B cell (primary cell): ENCODE data around the gene WDR41. TPM values are rescaled to one million over a fixed set of nuclear protein-coding genes. Genes with fewer than 3 reads are reported as not detected.

ENCODE experiments used
- ATAC-seq: fragments of 200-7000 bp; cut with Tn5 transposase; one replicate; pipeline ENCODE4 v1.10.0; 2021; ENCODE audit warnings: low read depth, mild to moderate bottlenecking, moderate number of reproducible peaks, moderate library complexity
- CTCF ChIA-PET: fragments of 350-600 bp; sonication (Branson Sonifier 250); formaldehyde crosslinking; loops from one replicate; lab custom pipeline; 2021; ENCODE audit warnings: antibody characterized with exemption, inconsistent platforms; lab: Charles Lee
- POLR2A ChIA-PET: fragments of 350-600 bp; sonication (Branson Sonifier 250); formaldehyde crosslinking; loops from one replicate; lab custom pipeline; 2021; ENCODE audit warnings: antibody characterized with exemption; lab: Charles Lee
- DNase-seq: peaks from one replicate; pipeline ENCODE4 v3.0.0; 2013
- H2AFZ ChIP-seq: 2 replicates; pipeline ENCODE4 v1.6.1; 2012; ENCODE audit warnings: mild to moderate bottlenecking, low read depth, low read length; ENCODE audit not compliant: insufficient read depth, poor library complexity, severe bottlenecking
- H3K27ac ChIP-seq, 2 donors: 1 replicate in 1 of 2; 2 replicates in 1 of 2; pipeline ENCODE4 v1.5.1; 2012 to 2013; ENCODE audit warnings: low read length in 2 of 2, mild to moderate bottlenecking in 2 of 2, moderate library complexity in 1 of 2
- H3K27me3 ChIP-seq, 4 experiments: fragments of 200-600 bp in 1 of 4; sonication (generic) in 1 of 4; replicated peaks in 1 of 4; 1 replicate in 2 of 4; 2 replicates in 2 of 4; pipeline versions ENCODE4 v1.6.1 to v1.7.0; 2013 to 2016; ENCODE audit warnings: low read length in 3 of 4, mild to moderate bottlenecking in 2 of 4, mixed read lengths in 1 of 4, moderate library complexity in 1 of 4; ENCODE audit not compliant: insufficient read depth in 4 of 4, control insufficient read depth in 3 of 4; ENCODE audit errors: control extremely low read depth in 1 of 4
- H3K36me3 ChIP-seq, 2 experiments: replicated peaks in 1 of 2; 1 replicate in 1 of 2; 2 replicates in 1 of 2; pipeline versions ENCODE4 v1.6.1 to v1.7.1; 2013; ENCODE audit warnings: low read length in 1 of 2; ENCODE audit not compliant: insufficient read depth in 2 of 2, control insufficient read depth in 1 of 2; ENCODE audit errors: control extremely low read depth in 1 of 2, extremely low read depth in 1 of 2
- H3K4me1 ChIP-seq, 2 donors: fragments of 200-600 bp in 1 of 2; sonication (generic) in 1 of 2; 1 replicate in 1 of 2; 2 replicates in 1 of 2; pipeline versions ENCODE4 v1.5.1 to v1.6.1; 2013 to 2017; ENCODE audit warnings: low read length in 2 of 2; ENCODE audit not compliant: control insufficient read depth in 2 of 2, insufficient read depth in 2 of 2
- H3K4me2 ChIP-seq: replicated peaks from 2 replicates; pipeline ENCODE3; 2012; ENCODE audit warnings: mild to moderate bottlenecking, low read depth, low read length; ENCODE audit not compliant: poor library complexity, severe bottlenecking
- H3K4me3 ChIP-seq, 5 experiments: fragments of 200-600 bp in 1 of 5; sonication (generic) in 1 of 5; 1 replicate in 3 of 5; 2 replicates in 2 of 5; pipeline versions ENCODE4 v1.5.1 to v1.7.0; 2011 to 2016; ENCODE audit warnings: low read length in 4 of 5, mild to moderate bottlenecking in 4 of 5, low read depth in 2 of 5, control low read depth in 1 of 5, moderate library complexity in 1 of 5; ENCODE audit not compliant: insufficient read depth in 1 of 5; ENCODE audit errors: control extremely low read depth in 1 of 5, extremely low read depth in 1 of 5
- H3K79me2 ChIP-seq: fragments of 200-600 bp; sonication (generic); one replicate; pipeline ENCODE4 v1.6.0; 2016; ENCODE audit warnings: low read length; ENCODE audit not compliant: control insufficient read depth, insufficient read depth
- H3K9ac ChIP-seq: fragments of 200-600 bp; sonication (generic); 2 replicates; pipeline ENCODE4 v1.6.1; 2017; ENCODE audit warnings: mild to moderate bottlenecking, low read length, moderate library complexity
- H3K9me3 ChIP-seq, 3 donors: one replicate each; pipeline versions ENCODE4 v1.6.1 to v1.7.1; 2013; ENCODE audit warnings: low read length in 2 of 3; ENCODE audit not compliant: control insufficient read depth in 2 of 3, insufficient read depth in 1 of 3; ENCODE audit errors: control extremely low read depth in 1 of 3
- H4K20me1 ChIP-seq: 2 replicates; pipeline ENCODE4 v1.6.0; 2012; ENCODE audit warnings: mild to moderate bottlenecking, low read length; ENCODE audit not compliant: insufficient read depth, control insufficient read depth, poor library complexity, severe bottlenecking
- H3K27ac Mint-ChIP-seq: one replicate; pipeline ENCODE4 v1.8.0; 2021; ENCODE audit warnings: mixed read lengths
- H3K27me3 Mint-ChIP-seq: one replicate; pipeline ENCODE4 v1.8.0; 2021; ENCODE audit warnings: mixed read lengths
- H3K4me1 Mint-ChIP-seq: one replicate; pipeline ENCODE4 v1.8.0; 2021; ENCODE audit warnings: mixed read lengths
- H3K4me3 Mint-ChIP-seq: one replicate; pipeline ENCODE4 v1.8.0; 2021; ENCODE audit warnings: mixed read lengths
- H3K9me3 Mint-ChIP-seq: one replicate; pipeline ENCODE4 v1.8.0; 2022; ENCODE audit warnings: mixed read lengths; ENCODE audit not compliant: insufficient read depth
- CTCF ChIP-seq: fragments of 200-600 bp; IDR thresholded peaks from one replicate; pipeline ENCODE4 v1.8.0; 2022; ENCODE audit warnings: antibody characterized with exemption, mild to moderate bottlenecking
- EZH2 ChIP-seq: IDR thresholded peaks from 2 replicates; pipeline ENCODE4 v1.6.1; 2012; ENCODE audit warnings: borderline replicate concordance, low read depth, mild to moderate bottlenecking, moderate library complexity, low read length; ENCODE audit not compliant: insufficient read depth, poor library complexity, severe bottlenecking
- WGBS: methylation state at CpG from one replicate; pipeline ENCODE4 v1.1.5; 2013; ENCODE audit warnings: missing lambda C conversion rate; ENCODE audit not compliant: insufficient coverage; 5-methylcytosine and 5-hydroxymethylcytosine counted together
- intact Hi-C: fragments of 100-400 bp; cut with micrococcal nuclease; formaldehyde crosslinking; loops from one replicate; pipeline ENCODE4 v1.10.0; 2022
- polyA plus RNA-seq: library from polyadenylated mRNA; depleted of rRNA; stranded (reverse); fragments of >200 nt; gene quantifications from 2 replicates; pipeline ENCODE4 v1.2.3, GENCODE V29; 2012
- total RNA-seq, 2 donors: library from RNA; stranded (reverse); fragments of 120-200 nt in 1 of 2; gene quantifications; 1 replicate in 1 of 2; 2 replicates in 1 of 2; pipeline versions ENCODE4 v1.2.3 to v1.2.4, GENCODE V29; 2013 to 2022

Gene WDR41
- total and polyA plus RNA-seq, 2 donors (not counting 1 experiment from before 2014, with no cell fraction given): 9.0 to 30.6 TPM

DNA sequence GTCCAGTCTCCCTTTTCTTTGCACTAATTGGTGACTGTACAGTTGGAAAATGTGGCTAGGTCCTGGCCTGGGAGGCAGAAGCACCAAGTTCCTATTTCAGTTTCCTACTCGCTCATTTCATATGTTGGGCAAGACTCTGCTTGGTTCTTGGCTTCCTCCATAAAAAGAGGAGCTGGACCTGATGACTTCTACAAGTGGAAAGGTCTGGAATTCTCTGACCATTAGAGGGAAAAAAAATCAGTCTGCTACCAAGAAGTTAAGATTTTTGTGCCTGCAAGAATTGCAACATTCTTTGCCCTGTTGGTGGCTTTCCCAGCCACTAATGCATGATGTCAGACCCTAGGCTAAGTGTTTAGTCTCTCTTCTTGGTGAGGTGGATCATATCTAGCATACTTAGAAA lies 91.5 kb downstream of the WDR41 start:
- H3K27ac ChIP-seq: no peak overlapping the region
- ChIA-PET CTCF (no interaction called here), POLR2A (no interaction called here)
- H4K20me1 ChIP-seq: no peaks in the 10 kb centered on the region
- no peaks in the 10 kb centered on the region for H3K27me3 ChIP-seq
- no peak overlapping the region for H2AFZ ChIP-seq
- no CpG with 5 or more reads among the region's 1 CpG for WGBS
- Mint-ChIP-seq H3K4me3 (no peak overlapping the region), H3K27me3 (peaks cover 5% of the 10 kb centered on the region), H3K27ac (no peak overlapping the region), H3K9me3 (no peaks in the 10 kb centered on the region), H3K4me1 (no peaks in the 10 kb centered on the region)
- ATAC-seq (no peak), DNase-seq (no peak)
- H3K9me3 ChIP-seq: no peaks in the 10 kb centered on the region
- intact Hi-C loops: no loop called here
- H3K79me2 ChIP-seq: no peaks in the 10 kb centered on the region
- no peak overlapping the region for H3K9ac ChIP-seq
- H3K4me3 ChIP-seq: no peak overlapping the region
- TF ChIP-seq EZH2 (no peak), CTCF (no peak)
- H3K36me3 ChIP-seq: no peaks in the 10 kb centered on the region
- no peaks in the 10 kb centered on the region for H3K4me1 ChIP-seq
- no peak overlapping the region for H3K4me2 ChIP-seq

- Histone ChIP-seq H3K4me3 (no peak overlapping the region), H3K9ac (no peak overlapping the region)
- intact Hi-C loops: no loop called here
These were observed 93.2 kb downstream of the WDR41 start for GRCh38 chr5:77398896-77399295.

More at GRCh38 chr5:77398896-77399295, 93.2 kb downstream of the WDR41 start:
- Mint-ChIP-seq H3K4me1 (no peaks in the 10 kb centered on the region), H3K27me3 (no peaks in the 10 kb centered on the region), H3K27ac (no peak overlapping the region), H3K9me3 (no peaks in the 10 kb centered on the region), H3K4me3 (no peak overlapping the region)
- Histone ChIP-seq H3K9me3 (no peaks in the 10 kb centered on the region), H3K79me2 (no peaks in the 10 kb centered on the region), H4K20me1 (no peaks in the 10 kb centered on the region), H3K27ac (no peak overlapping the region), H3K4me1 (no peaks in the 10 kb centered on the region), H3K27me3 (no peaks in the 10 kb centered on the region), H3K4me2 (no peak overlapping the region), H2AFZ (no peak overlapping the region), H3K36me3 (no peaks in the 10 kb centered on the region)
- 92% methylated on average over 4 of the region's 8 CpGs for WGBS
- POLR2A ChIA-PET: no interaction called here
- CTCF ChIA-PET: no interaction called here
- DNase-seq (no peak), ATAC-seq (no peak)
- TF ChIP-seq CTCF (no peak), EZH2 (no peak)
